NCI-H526 (cell line): ENCODE data around the gene NECTIN2.
A peak's percentile ranks its signal among the peaks of the same experiment; 100 is the strongest.
"Not testable (repeated sequence)": the region's sequence is repeated elsewhere in the genome, so short reads cannot be mapped to it uniquely, and the experiment has no call there.

Source experiments
- DNase-seq, 2 experiments: peaks; one replicate each; lab custom pipeline; 2025; lab: John Stamatoyannopoulos, UW

The NECTIN2 gene

DNA sequence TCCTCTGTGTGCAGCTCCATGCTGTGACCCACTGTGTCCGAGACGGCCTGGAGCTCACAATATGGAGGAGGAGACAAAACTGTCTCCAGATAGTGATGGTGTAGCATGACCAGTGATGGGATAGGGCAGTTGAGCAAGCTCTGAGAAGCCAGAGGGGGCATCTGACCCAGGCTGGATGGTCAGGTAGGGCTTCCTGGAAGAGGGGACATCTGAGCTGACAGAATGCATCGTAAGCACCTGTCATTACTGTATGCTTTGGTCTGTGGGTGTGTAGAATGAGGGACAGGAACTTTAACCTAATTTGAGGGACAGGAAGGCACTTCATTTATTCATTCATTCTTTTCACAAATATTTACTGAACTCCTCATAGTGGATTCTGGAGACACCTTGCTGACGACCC, 38.5 kb downstream of the NECTIN2 start:
- DNase-seq = no peak

DNA sequence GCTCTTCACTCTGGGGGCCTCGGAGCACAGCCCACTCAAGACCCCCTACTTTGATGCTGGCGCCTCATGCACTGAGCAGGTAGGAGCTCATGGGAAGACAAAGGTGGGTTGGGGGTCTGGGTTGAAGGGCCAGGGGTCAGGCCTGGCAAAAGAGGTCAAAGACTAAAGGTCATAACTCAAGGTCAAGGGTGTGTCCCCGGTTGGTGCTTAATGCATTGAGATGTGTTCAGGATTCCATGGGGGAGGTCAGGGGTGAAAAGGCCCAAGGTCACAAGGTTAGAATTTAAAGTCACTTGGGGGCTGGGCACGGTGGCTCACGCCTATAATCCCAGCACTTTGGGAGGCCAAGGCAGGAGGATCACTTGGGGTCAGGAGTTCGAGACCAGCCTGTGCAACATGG, 40.0 kb downstream of the NECTIN2 start:
- DNase-seq = no peak

DNA sequence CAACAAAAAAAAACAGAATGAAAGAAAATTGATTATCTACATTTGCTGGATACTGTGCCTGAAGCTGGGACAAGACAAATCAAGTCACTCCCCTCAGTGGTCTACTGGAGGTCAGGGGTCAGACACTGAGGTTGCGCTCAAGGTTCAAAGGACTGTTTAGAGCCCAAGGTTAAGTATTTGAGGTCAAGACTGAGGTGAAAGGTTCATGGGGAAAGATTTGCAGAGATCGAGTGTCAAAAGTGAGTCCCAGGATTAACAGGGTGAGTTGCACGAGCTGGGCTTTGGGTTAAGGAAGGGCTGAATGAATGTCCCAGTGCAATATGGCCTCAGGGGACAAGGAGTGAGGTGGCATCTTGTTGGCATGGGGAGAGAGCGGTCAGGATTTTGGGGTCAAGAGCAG, 41.6 kb downstream of the NECTIN2 start:
- DNase-seq = no peak

DNA sequence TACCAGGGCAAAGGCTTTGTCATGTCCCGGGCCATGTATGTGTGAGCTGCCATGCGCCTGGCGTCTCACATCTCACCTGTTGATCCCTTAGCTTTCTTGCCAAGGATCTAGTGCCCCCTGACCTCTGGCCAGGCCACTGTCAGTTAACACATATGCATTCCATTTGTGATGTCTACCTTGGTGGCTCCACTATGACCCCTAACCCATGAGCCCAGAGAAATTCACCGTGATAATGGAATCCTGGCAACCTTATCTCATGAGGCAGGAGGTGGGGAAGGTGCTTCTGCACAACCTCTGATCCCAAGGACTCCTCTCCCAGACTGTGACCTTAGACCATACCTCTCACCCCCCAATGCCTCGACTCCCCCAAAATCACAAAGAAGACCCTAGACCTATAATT, 42.2 kb downstream of the NECTIN2 start:
- DNase-seq = not testable (repeated sequence)

DNA sequence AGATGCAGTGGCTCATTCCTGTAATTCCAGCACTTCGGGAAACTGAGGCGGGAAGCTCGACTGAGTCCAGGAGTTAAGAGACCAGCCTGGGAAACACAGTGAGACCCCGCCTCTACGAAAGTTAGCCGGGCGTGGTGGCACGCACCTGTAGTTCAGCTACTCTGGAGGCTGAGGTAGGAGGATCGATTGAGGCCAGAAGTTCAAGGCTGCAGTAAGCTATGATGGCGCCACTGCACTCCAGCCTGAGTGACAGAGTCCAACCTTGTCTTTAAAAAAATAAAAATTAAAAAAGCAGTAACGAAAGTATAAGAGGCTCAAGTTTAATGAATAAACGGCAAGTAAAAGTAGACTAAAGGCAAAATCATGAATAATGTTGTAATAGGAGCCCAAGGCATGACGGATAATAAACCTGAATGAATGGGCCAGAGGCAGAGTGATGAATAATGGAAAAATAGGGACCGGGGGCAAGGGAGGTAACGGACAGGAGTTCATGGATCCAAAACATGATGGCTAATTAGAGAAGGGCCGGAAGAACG, 43.8 kb downstream of the NECTIN2 start:
- no peak for DNase-seq

DNA sequence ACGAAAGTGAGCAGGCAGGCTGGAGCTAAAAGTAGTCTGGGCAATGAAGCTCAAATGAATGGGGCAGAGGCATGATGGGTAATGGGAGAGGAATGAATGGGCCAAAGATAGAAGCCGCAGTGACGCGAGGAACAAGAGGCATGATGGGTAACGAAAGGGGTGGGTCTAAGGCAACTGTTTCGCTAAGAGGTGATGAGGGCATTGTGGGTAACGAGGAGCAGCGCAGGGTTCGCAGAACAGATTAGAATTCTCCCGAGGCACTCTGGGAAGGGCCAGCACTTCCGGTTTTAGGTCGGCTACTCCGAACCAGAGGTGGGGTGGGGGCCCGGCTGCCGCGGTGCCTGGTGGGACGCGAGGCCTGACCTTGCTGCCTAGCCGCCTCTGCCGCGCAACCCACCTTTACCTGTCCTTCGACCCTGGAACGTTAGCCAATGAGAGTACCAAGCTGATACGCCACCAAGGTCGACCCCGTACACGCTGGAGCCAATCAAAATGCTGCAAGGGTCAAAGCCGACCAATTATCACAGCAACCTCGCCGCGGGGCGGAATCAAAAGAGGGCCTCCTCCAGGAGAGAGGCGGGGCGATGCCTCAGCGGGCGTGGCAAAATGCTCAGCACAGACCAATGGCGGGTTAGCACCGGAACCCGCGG, 44.4 kb downstream of the NECTIN2 start:
- DNase-seq = peak; percentile 100

DNA sequence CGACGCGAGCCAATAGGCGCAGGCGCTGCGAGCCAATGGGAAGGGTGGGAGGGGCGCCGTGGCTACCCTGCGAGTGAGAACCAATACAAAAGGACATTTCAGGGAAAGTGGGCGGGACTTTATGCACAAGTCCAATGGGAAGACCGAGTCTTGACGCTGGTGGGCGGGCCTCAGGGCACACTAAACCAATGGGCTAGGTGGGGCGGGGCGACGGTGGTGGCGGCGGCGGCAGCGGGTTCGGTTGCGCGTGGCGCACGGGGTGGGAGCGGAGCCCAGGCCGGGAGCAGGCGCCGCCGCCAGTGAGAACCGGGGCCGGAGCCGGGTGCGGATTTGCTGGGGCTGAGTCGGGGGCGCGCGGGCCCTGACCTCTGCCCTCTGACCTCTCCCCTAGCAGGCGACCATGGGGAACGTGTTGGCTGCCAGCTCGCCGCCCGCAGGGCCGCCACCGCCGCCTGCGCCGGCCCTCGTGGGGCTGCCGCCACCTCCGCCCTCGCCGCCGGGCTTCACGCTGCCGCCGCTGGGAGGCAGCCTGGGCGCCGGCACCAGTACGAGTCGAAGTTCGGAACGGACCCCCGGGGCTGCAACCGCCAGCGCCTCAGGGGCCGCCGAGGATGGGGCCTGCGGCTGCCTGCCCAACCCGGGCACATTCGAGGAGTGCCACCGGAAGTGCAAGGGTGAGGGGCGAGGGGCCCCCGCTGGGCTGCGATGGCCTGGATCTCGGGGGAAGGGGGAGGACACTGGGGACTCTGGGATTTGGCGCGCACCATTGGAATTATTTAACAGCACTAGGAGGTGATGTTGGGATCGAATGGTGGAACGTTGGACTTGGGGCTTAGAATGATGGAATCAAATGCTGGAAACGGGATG, 45.2 kb downstream of the NECTIN2 start, which contains the start of gene TOMM40:
TOMM40 (plus strand) TSS at position 239 of the 867 bp plus-strand sequence; CDS start at position 401, 162 bp downstream.
- peak; percentile 100 for DNase-seq

DNA sequence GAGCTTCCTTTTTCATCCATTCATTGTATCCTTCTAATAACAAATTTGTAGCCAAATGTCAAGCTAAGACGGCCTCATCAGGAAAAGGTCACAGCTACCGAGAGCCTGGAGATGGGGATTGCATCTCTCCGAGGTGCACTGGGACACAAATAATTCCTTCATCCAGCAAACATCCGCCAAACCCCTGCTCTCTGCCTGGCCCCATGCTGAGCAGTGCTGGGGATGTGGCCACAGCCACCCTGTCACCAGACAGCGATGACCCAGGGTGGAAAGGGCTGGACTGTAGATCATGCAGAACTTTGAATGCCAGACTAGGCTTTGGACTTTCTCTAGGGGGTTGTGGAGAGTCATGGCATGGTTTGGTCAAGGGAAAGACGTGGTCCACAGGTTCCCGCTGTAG, 46.8 kb downstream of the NECTIN2 start:
- no peak for DNase-seq

DNA sequence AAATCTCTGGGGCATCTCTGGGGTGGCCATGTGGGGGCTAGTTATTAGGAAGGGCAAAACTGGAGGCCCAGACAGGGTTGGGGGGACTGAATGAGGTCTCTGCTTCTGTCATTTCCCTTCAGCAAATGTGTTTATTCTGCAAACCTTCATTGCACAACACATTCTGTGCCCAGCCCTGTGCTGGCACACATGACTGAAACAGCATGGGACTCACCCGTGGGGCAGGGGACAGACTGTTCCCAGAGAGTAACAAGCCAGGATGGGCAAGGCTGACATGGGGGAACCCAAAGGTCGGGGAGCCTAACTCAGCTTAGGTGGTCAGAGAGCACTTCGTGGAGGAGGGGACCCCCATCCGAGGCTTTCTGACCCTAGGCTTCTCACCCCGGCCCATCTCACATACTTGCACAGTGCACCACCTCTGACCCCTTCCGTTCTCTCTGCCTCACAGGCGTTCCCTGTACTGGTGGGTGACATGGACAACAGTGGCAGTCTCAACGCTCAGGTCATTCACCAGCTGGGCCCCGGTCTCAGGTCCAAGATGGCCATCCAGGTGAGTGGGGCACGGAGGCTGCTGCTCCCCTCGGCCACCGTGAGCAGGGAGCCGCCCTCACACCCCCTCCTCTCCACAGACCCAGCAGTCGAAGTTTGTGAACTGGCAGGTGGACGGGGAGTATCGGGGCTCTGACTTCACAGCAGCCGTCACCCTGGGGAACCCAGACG, 47.4 kb downstream of the NECTIN2 start:
- no peak for DNase-seq

DNA sequence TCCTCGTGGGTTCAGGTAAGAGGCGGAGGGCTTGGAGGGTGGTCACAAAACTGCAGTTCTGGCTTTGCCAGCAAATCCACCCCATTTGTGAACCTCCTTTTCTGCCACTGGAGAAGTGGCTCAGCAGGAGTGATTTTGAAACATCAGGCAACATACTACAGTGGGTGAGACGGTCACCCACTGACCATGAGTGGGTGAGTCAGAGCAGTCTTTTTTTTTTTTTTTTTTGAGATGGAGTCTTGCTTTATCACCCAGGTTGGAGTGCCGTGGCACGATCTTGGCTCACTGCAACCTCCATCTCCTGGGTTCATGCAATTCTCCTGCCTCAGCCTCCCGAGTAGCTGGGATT, 47.9 kb downstream of the NECTIN2 start:
- DNase-seq = no peak

DNA sequence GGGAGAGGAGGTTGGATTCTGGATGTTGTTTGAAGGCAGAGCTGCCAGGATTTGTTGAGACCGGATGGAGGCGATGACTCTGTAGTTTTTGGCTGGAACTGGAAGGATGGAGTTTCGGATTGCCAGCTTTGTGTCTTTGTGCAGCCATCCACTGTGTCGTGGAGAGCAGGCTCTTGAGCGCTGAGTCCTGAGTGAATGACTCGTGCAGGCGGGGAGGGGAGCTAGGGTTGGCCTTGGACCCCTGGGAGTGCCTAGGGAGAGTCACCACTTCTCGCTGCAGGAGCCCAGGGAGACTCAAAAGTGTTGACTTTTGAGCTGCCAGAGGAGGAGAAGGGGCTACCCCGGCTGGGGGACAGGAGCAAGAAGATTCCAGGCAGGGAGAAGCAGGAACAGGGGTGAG, 48.8 kb downstream of the NECTIN2 start:
- no peak for DNase-seq

DNA sequence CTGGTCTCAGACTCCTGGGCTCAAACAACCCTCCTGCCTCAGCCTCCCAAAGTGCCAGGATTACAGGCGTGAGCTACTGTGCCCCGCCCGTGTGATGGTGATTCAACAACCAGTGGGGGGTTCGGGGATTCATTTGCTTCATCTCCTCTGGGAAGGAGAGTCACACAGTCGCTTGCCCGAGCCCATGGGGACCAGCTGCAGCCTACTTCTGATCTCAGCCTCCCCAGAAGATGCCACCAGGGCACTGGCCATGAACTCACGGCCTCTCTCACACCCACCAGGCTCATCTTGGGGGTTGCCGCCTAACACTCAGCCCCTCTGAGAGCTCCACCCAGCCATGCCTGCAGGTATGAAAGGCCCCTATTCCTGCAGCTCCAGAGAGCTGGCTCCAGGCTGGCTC, 51.7 kb downstream of the NECTIN2 start:
- DNase-seq = no peak

DNA sequence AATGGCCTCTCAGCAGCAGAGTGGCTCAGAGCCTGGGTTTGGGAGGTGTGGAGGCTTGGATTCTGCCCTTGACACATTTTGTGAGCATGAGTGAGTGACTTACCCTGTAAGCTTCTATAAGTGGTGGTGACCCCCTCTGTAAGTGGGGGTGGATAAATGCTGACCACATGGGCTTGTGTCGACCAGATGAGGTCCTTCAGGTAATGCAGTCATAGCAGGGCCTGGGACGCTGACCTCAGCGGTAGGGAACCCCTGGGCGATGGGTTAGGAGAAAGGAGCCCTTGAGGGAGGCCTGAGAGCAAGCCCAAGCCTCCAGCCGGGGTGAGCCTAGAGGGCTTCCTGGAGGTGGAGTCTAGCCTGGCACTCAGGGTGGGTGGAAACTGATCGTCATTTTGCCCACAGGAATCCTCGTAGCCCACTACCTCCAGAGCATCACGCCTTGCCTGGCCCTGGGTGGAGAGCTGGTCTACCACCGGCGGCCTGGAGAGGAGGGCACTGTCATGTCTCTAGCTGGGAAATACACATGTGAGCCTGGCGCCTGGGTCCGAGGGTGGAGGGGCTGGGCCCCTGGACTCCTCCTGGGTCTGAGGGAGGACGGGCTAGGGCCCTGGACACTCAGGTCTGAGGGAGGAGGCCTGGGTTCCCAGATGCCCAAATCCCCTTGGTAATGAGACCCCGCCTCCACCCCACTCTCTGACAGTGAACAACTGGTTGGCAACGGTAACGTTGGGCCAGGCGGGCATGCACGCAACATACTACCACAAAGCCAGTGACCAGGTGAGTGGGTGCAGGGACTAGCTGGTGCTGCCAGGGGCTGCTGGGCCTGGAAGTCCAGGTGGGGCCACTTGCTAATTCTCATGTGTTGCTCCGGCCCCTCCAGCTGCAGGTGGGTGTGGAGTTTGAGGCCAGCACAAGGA, 54.5 kb downstream of the NECTIN2 start:
- no peak for DNase-seq

DNA sequence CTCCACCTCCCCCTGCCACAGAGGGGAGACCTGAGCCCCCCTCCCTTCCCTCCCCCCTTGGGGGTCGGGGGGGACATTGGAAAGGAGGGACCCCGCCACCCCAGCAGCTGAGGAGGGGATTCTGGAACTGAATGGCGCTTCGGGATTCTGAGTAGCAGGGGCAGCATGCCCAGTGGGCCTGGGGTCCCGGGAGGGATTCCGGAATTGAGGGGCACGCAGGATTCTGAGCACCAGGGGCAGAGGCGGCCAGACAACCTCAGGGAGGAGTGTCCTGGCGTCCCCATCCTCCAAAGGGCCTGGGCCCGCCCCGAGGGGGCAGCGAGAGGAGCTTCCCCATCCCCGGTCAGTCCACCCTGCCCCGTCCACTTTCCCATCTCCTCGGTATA, 57.1 kb downstream of the NECTIN2 start:
- DNase-seq = no peak

DNA sequence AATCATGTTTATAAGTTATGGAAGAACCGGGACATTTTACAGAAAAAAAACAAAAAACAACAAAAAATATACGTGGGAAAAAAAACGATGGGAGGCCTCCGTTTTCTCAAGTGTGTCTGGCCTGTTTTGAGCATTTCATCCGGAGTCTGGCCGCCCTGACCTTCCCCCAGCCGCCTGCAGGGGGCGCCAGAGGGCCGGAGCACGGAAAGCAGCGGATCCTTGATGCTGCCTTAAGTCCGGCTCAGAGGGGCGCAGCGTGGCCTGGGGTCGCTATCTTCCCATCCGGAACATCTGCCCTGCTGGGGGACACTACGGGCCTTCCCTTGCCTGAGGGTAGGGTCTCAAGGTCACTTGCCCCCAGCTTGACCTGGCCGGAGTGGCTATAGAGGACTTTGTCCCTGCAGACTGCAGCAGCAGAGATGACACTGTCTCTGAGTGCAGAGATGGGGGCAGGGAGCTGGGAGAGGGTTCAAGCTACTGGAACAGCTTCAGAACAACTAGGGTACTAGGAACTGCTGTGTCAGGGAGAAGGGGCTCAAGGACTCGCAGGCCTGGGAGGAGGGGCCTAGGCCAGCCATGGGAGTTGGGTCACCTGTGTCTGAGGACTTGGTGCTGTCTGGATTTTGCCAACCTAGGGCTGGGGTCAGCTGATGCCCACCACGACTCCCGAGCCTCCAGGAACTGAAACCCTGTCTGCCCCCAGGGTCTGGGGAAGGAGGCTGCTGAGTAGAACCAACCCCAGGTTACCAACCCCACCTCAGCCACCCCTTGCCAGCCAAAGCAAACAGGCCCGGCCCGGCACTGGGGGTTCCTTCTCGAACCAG, 57.7 kb downstream of the NECTIN2 start:
- peak in 1 of 2 experiments; percentile 57 for DNase-seq

DNA sequence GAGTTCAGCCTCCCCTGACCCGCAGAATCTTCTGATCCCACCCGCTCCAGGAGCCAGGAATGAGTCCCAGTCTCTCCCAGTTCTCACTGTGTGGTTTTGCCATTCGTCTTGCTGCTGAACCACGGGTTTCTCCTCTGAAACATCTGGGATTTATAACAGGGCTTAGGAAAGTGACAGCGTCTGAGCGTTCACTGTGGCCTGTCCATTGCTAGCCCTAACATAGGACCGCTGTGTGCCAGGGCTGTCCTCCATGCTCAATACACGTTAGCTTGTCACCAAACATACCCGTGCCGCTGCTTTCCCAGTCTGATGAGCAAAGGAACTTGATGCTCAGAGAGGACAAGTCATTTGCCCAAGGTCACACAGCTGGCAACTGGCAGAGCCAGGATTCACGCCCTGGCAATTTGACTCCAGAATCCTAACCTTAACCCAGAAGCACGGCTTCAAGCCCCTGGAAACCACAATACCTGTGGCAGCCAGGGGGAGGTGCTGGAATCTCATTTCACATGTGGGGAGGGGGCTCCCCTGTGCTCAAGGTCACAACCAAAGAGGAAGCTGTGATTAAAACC, 58.4 kb downstream of the NECTIN2 start:
- peak in 1 of 2 experiments; percentile 34 for DNase-seq

DNA sequence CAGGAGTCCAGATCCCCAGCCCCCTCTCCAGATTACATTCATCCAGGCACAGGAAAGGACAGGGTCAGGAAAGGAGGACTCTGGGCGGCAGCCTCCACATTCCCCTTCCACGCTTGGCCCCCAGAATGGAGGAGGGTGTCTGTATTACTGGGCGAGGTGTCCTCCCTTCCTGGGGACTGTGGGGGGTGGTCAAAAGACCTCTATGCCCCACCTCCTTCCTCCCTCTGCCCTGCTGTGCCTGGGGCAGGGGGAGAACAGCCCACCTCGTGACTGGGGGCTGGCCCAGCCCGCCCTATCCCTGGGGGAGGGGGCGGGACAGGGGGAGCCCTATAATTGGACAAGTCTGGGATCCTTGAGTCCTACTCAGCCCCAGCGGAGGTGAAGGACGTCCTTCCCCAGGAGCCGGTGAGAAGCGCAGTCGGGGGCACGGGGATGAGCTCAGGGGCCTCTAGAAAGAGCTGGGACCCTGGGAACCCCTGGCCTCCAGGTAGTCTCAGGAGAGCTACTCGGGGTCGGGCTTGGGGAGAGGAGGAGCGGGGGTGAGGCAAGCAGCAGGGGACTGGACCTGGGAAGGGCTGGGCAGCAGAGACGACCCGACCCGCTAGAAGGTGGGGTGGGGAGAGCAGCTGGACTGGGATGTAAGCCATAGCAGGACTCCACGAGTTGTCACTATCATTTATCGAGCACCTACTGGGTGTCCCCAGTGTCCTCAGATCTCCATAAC, 59.5 kb downstream of the NECTIN2 start, which contains the start of gene APOE:
APOE (plus strand) TSS at position 360 of the 724 bp plus-strand sequence. CDS start 829 bp downstream, outside the sequence.
- DNase-seq = peak in 1 of 2 experiments; percentile 37

DNA sequence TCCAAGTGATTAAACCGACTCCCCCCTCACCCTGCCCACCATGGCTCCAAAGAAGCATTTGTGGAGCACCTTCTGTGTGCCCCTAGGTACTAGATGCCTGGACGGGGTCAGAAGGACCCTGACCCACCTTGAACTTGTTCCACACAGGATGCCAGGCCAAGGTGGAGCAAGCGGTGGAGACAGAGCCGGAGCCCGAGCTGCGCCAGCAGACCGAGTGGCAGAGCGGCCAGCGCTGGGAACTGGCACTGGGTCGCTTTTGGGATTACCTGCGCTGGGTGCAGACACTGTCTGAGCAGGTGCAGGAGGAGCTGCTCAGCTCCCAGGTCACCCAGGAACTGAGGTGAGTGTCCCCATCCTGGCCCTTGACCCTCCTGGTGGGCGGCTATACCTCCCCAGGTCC, 61.5 kb downstream of the NECTIN2 start:
- DNase-seq = no peak

DNA sequence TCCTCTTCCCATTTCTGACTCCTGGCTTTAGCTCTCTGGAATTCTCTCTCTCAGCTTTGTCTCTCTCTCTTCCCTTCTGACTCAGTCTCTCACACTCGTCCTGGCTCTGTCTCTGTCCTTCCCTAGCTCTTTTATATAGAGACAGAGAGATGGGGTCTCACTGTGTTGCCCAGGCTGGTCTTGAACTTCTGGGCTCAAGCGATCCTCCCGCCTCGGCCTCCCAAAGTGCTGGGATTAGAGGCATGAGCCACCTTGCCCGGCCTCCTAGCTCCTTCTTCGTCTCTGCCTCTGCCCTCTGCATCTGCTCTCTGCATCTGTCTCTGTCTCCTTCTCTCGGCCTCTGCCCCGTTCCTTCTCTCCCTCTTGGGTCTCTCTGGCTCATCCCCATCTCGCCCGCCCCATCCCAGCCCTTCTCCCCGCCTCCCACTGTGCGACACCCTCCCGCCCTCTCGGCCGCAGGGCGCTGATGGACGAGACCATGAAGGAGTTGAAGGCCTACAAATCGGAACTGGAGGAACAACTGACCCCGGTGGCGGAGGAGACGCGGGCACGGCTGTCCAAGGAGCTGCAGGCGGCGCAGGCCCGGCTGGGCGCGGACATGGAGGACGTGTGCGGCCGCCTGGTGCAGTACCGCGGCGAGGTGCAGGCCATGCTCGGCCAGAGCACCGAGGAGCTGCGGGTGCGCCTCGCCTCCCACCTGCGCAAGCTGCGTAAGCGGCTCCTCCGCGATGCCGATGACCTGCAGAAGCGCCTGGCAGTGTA, 62.2 kb downstream of the NECTIN2 start:
- no peak for DNase-seq
